HS-5 (cell line): ENCODE measurements around the gene MACROD1.

ENCODE experiments used
- DNase-seq: peaks from one replicate; pipeline ENCODE4 v3.0.0-alpha.2; 2012; ENCODE audit warnings: low read depth

Gene MACROD1

DNA sequence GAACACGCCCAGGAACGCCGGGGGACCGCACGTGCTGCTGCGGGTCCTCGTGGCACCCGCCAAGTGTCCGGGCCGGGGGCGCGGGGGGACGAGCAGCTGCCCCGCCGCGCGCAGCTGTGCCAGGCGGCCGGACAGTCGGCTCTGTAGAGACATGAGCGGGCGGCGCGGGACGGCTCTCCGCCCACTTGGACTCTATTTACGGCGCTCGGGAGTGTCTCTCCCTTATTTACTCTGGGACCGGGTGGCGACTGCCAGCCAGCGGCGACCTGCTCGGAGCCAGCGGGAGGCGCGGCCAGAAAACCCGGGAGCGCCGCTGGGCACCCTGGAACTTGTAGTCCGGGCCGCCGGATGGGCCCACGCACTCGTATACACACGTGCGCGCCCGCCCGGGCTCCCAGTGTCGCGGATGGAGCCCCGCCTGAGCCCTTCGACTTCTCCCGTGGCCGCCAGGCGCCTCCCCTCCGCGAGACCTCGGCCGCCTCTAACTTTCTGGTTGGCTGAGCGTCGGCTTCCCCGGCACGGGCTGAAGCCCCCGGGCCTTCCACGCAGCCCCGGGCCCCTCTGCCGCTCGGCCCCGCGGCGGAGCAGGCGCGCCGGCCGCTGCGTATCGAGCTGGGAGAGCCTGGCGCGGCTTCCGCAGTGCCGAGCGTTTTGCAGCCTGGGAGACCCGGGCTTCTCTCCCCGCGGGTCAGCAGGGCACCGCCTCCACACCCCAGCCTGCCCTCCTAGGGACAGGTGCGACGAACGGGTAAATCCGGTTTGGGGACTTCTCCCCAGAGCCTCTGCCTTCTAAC is at the start of gene MACROD1:
TSS of gene MACROD1 (minus strand) at position 272 of the 794 bp plus-strand sequence. CDS start at position 153, 119 bp downstream.
- DNase-seq = peak; percentile 53

- DNase-seq = no peak
Measured at GRCh38 chr11:64211181-64211872, 45.4 kb upstream of the MACROD1 start.

DNA sequence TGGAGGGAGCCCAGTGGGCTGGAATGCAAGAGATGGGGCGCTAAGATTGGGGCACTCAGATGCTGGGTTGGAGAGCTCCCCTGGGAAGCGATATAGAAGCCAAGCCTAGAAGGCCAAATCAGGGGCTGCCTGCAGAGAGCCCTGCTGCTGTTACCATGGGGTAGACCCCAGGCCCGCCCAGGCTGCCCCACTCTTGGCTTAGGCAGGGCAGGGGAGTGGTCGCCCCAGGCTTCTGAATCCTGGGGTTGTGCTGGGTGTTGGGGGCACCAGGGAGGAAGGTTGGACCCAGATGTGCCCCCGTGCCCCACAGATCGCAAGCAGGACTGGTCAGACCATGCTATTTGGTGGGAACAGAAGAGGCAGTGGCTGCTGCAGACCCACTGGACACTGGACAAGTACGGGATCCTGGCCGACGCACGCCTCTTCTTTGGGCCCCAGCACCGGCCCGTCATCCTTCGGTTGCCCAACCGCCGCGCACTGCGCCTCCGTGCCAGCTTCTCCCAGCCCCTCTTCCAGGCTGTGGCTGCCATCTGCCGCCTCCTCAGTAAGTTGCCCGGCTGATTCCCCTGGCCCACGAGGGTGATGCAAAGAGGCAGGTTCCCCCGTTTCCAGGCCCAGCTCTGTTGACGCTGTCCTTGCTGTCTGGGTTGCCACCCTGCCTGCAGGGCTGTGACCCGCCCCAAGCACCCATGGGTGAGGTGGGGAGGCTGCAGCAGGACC is 44.5 kb upstream of the MACROD1 start:
- DNase-seq = no peak

DNA sequence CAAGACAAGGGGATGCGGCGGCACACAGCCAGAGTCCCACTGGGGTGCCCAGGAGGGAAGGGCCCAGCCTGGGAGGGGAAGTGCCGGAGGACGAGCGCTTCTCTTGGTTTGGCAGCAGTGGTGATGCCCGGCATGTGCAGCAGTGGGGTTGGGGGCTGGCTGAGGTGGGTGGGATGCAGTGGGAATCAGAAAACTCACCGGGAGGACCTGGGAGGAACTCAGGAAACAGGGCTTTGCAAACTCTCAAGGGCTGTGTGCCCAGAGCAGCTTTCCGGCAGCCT is 43.6 kb upstream of the MACROD1 start:
- no peak for DNase-seq

- DNase-seq = no peak
Measured at GRCh38 chr11:64208796-64209562, 43.1 kb upstream of the MACROD1 start.

DNA sequence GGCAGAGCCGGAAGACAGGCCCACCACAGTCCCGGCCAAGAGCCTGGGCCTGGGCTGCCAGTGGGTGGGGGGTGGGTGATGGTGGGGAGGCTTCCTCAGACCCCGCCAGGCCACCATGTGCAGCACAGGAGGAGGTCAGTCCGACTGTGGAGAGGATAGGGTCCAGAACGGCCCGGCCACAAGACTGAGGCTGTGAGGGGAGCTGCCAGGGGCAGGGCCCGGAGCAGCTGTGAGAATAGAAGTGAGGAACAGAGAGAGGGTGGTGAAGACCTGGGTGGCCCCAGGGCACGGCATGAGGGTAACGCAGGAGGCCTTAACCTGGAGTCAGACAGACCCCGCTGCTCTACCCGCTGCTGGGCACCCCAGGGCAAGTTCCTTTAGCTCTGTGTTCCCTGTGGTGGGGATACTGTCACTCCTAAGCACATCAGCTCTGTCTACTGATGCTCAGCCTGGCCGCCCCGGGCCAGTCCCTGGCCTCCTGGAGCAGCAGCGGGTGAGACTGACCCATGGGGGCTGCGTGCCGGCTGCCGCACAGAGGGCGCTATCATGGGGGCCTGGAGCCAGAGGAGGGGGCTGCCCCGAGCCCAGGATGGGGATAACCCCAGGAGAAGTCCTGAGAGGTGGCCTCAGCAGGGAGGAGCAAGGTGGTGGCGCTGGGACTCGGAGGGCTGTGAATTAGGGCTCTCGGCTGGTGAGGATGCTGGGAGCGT is 42.3 kb upstream of the MACROD1 start:
- no peak for DNase-seq

GRCh38 chr11:64207256-64208085 is 41.6 kb upstream of the MACROD1 start:
- DNase-seq = no peak

GRCh38 chr11:64206457-64207255 is 40.7 kb upstream of the MACROD1 start, which contains the start of gene FERMT3:
Gene FERMT3 (plus strand): TSS chr11:64206721. CDS start chr11:64207365, 644 bp downstream.
- DNase-seq = no peak

DNA sequence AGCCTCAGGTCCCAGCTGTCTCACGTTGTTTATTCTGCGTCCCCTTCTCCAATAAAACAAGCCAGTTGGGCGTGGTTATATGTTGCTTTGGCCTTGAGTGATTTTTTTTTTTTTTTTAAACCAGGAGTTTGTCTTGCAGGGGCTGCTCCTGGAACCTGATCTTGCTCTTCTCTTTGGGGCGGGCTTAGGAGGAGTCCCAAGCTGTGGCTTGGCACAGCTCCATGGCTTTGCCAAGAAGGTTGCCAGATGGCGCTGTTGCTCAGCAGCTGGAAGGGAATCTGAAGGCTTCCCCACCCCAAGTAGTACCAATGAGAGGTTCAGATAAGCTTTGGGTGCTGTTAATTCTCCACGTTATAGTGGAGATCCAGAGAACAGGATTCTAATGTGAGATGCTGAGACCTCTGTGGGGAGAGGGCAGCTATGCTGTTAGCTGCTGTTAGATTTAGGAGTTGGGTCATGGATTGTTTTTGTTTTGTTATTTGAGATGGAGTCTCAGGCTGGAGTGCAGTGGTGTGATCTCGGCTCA is 38.6 kb upstream of the MACROD1 start:
- peak; percentile 68 for DNase-seq

GRCh38 chr11:64204080-64204440 is 38.1 kb upstream of the MACROD1 start:
- no peak for DNase-seq

GRCh38 chr11:64203421-64204079 is 37.6 kb upstream of the MACROD1 start:
- DNase-seq = no peak

- no peak for DNase-seq
Measured at GRCh38 chr11:64202992-64203391, 37.1 kb upstream of the MACROD1 start.

- no peak for DNase-seq
Measured at GRCh38 chr11:64201543-64201942, 35.6 kb upstream of the MACROD1 start.

DNA sequence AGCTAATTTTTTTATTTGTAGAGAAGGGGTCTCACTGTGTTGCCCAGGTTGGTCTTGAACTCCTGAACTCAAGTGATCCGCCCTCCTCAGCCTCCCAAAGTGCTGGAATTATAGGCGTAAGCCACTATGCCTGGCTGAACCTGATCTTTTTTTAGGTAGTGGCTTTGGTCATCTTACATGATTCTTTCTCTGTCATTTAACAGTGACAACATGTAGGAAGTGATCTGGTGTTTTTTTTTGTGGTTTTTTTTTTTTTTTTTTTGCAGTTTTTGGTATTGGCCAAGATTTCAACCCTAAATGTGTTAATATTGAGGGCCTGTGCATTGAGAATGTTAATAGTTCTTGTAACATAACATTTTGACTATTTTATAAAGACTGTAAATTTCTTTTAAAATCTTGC is 32.6 kb upstream of the MACROD1 start:
- no peak for DNase-seq

DNA sequence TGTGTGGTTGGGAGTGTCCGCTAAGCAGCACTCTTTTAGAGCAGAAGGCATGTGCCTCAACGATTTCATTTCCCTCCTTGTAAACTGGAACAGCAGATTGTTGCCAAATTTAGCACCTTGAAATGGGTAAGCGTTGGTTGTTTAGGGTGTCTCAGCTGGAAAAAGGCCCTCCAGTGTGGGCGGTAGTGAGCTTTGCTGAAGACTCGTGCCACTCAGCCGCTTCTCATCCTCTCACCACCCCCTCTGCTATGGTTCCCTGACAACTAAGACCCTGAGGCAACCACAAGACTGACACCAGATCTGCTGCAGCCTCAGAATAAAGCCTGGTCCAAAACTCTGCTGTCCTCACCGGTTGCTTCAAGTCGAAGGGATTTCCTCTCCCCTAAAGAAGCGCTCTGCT is 30.7 kb upstream of the MACROD1 start:
- DNase-seq = no peak

GRCh38 chr11:64192434-64192833 is 26.5 kb upstream of the MACROD1 start:
- no peak for DNase-seq

GRCh38 chr11:64186492-64187165 is 20.7 kb upstream of the MACROD1 start:
- DNase-seq = no peak

DNA sequence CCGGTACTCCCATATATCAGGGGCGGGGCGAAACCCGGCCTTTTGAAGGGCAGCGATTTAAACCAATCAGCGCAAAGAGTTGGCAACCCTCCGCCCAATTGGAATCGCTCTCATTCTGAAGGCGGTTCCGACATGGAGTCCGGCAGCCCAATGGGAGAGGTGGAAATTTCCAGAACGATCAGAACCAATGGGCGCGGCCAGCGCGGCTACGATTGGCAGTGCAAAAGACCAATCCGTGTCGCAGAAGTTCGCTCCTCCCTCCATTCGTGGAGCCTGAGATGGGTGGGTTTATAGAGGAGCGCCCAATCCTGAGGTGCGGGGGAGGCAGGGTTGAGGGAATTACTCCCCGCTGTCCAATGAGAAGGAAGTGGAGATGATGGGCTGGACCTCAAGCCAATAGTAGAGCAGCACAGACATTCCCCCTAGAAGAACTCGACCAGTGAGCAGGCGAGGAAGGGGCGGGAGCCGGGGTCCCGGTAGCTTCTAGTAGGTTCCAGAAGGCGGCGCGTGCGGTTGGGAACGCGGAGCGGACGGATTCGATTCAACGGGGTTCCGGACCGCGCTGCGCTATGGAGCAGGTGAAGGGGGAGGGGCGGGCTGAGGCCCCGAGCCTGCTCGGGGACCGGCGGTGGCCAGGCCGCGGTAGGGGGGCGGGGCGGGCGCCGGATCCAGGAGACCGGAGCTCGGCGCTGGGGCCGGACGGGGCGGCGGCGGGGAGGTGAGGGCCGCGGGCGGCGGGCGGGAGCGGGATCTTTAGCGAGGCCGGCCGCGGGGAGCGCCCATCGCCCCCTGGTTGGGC is 20.0 kb upstream of the MACROD1 start, which contains the start of gene STIP1:
TSS of gene STIP1 (plus strand) at position 479 of the 799 bp plus-strand sequence. CDS start at position 570, 91 bp downstream.
- peak; percentile 100 for DNase-seq
